CD4-positive, alpha-beta T cell (primary cell): ENCODE results near the gene ADAMTS17. TPM values are rescaled to one million over a fixed set of nuclear protein-coding genes. Genes with fewer than 3 reads are reported as not detected.

Experiments used
- ATAC-seq: fragments of 200-7000 bp; cut with Tn5 transposase; one replicate; pipeline ENCODE4 v1.10.0; 2022; ENCODE audit warnings: mild to moderate bottlenecking; ENCODE audit not compliant: poor library complexity
- CTCF ChIA-PET: fragments of 350-600 bp; sonication (Branson Sonifier 250); formaldehyde crosslinking; loops from one replicate; lab custom pipeline; 2021; ENCODE audit warnings: antibody characterized with exemption, inconsistent platforms; lab: Charles Lee
- POLR2A ChIA-PET: fragments of 350-600 bp; sonication (Branson Sonifier 250); formaldehyde crosslinking; loops from one replicate; lab custom pipeline; 2021; ENCODE audit warnings: antibody characterized with exemption, inconsistent platforms; lab: Charles Lee
- DNase-seq, 14 experiments: peaks; one replicate each; pipeline ENCODE4 v3.0.0-alpha.2; 2013 to 2020; ENCODE audit warnings: mixed read lengths in 2 of 14
- H3K27ac ChIP-seq, 2 donors: one replicate each; pipeline versions ENCODE4 v1.5.1 to v1.7.0; 2013; ENCODE audit warnings: low read length in 2 of 2, low read depth in 1 of 2, mild to moderate bottlenecking in 1 of 2
- H3K27me3 ChIP-seq, 2 experiments: 1 replicate in 1 of 2; 2 replicates in 1 of 2; pipeline versions ENCODE4 v1.6.1 to v1.7.0; 2013; ENCODE audit warnings: low read length in 2 of 2, control low read depth in 1 of 2, mild to moderate bottlenecking in 1 of 2, moderate library complexity in 1 of 2; ENCODE audit not compliant: insufficient read depth in 2 of 2, control insufficient read depth in 1 of 2
- H3K36me3 ChIP-seq: one replicate; pipeline ENCODE4 v1.6.1; 2013; ENCODE audit warnings: low read length, control low read depth; ENCODE audit not compliant: insufficient read depth
- H3K4me1 ChIP-seq: one replicate; pipeline ENCODE4 v1.6.1; 2013; ENCODE audit warnings: low read length, control low read depth; ENCODE audit not compliant: insufficient read depth
- H3K4me3 ChIP-seq: one replicate; pipeline ENCODE4 v1.5.1; 2013; ENCODE audit warnings: mild to moderate bottlenecking, low read length, moderate library complexity
- H3K9me3 ChIP-seq, 2 experiments: 1 replicate in 1 of 2; 2 replicates in 1 of 2; pipeline versions ENCODE4 v1.6.1 to v1.7.0; 2013; ENCODE audit warnings: low read length in 2 of 2, mild to moderate bottlenecking in 2 of 2, control low read depth in 1 of 2, moderate library complexity in 1 of 2; ENCODE audit not compliant: control insufficient read depth in 1 of 2, insufficient read depth in 1 of 2
- H3K27ac Mint-ChIP-seq: one replicate; pipeline ENCODE4 v1.8.0; 2020; ENCODE audit warnings: mixed read lengths
- H3K27me3 Mint-ChIP-seq: one replicate; pipeline ENCODE4 v1.8.0; 2021; ENCODE audit warnings: mixed read lengths
- H3K36me3 Mint-ChIP-seq: one replicate; pipeline ENCODE4 v1.8.0; 2021; ENCODE audit warnings: low read depth, mixed read lengths
- H3K4me1 Mint-ChIP-seq: one replicate; pipeline ENCODE4 v1.8.0; 2021; ENCODE audit warnings: low read depth, mixed read lengths
- H3K4me3 Mint-ChIP-seq: one replicate; pipeline ENCODE4 v1.8.0; 2020; ENCODE audit warnings: mild to moderate bottlenecking, mixed read lengths
- H3K9me3 Mint-ChIP-seq: one replicate; pipeline ENCODE4 v1.8.0; 2020; ENCODE audit warnings: mixed read lengths
- intact Hi-C, 2 experiments: fragments of 100-400 bp; cut with DNase I in 1 of 2; cut with micrococcal nuclease in 1 of 2; formaldehyde crosslinking; loops; one replicate each; pipeline versions ENCODE4 v1.15.1 to v1.9.0; 2023 to 2025; cut with DNase I, micrococcal nuclease
- total RNA-seq, 174 experiments: library from RNA in 2 of 174; stranded (reverse) in 2 of 174; gene quantifications; one replicate each; pipeline ENCODE4 v1.2.3 and lab custom pipeline; 2021 to 2026
- TF ChIP-seq, protein P1 (sequence below): fragments of 200-600 bp; IDR thresholded peaks from one replicate; pipeline ENCODE4 v1.8.0; 2022; ENCODE audit warnings: antibody characterized with exemption, mild to moderate bottlenecking

Gene ADAMTS17
- total RNA-seq, 2 experiments from 2014 or later = 9.9 to 13.2 TPM

DNA sequence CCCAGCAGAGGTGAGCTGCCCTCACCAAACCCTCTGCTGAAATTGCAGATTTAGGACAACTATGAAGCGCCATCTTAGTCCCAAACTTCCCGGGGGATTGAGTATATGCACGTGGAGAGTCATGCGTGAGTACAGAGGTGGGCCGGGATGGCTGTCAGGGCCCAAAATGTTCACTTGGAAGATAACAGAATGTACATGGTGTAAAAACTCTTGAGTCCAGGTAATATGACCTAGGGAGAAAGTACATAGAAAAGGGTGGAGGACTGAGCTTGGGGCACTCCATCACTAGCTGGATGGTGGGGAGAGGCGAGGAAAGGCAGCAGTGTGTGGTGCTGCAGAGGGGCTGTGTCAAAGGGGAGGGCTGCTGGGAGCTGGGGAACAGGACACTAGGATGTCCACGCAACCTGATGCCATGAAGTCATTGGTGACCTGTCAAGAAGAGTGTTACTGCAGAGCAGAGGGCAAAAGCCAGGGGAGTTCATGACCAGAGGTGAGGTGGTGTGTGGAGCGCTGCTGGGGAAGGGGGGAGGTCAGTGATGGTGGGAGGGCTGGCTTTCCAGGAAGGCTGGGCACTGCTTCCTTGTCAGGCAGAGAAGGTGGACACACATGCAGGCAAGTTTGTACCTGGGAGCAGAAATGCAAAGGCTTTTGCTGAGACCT, 372.4 kb downstream of the ADAMTS17 start:
- Histone ChIP-seq H3K36me3 (no peaks in the 10 kb centered on the region), H3K9me3 (no peaks in the 10 kb centered on the region), H3K27ac (no peak overlapping the region), H3K4me1 (no peaks in the 10 kb centered on the region), H3K4me3 (no peak overlapping the region), H3K27me3 (no peaks in the 10 kb centered on the region)
- ChIA-PET POLR2A (no interaction called here), CTCF (no interaction called here)
- TF ChIP-seq, protein P1, sequence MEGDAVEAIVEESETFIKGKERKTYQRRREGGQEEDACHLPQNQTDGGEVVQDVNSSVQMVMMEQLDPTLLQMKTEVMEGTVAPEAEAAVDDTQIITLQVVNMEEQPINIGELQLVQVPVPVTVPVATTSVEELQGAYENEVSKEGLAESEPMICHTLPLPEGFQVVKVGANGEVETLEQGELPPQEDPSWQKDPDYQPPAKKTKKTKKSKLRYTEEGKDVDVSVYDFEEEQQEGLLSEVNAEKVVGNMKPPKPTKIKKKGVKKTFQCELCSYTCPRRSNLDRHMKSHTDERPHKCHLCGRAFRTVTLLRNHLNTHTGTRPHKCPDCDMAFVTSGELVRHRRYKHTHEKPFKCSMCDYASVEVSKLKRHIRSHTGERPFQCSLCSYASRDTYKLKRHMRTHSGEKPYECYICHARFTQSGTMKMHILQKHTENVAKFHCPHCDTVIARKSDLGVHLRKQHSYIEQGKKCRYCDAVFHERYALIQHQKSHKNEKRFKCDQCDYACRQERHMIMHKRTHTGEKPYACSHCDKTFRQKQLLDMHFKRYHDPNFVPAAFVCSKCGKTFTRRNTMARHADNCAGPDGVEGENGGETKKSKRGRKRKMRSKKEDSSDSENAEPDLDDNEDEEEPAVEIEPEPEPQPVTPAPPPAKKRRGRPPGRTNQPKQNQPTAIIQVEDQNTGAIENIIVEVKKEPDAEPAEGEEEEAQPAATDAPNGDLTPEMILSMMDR = no peak
- Mint-ChIP-seq H3K9me3 (no peaks in the 10 kb centered on the region), H3K27ac (no peak overlapping the region), H3K4me3 (no peak overlapping the region), H3K36me3 (no peaks in the 10 kb centered on the region), H3K27me3 (no peaks in the 10 kb centered on the region), H3K4me1 (no peaks in the 10 kb centered on the region)
- intact Hi-C loops = no loop called here
- ATAC-seq = no peak
- peak in 1 of 14 experiments; percentile 16 for DNase-seq

DNA sequence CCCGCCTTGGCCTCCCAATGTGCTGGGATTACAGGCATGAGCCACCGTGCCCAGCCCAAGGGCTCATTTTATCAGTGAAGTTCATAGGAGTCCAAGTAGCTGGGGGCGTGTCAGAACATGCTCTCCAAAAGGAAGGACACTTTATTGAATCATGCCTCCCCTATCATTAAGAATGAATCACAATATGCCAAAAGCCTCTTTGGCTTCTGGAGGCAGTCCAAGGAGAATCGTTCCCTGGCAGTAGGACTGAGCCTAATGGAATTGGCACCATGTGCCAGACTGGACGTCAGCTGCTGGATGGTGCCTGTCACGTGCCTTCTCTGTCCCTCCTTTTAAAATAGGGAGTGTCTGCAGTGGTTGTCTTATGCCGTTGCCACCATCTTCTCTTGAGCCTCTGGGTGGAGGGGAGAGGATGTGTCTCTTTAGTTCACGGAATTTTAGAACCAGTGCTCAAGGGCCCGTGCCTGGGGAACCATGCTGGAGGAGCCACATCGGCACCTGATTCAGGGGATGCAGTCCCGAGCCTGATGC, 373.9 kb downstream of the ADAMTS17 start:
- no peak for ATAC-seq
- CTCF ChIA-PET = no interaction called here

DNA sequence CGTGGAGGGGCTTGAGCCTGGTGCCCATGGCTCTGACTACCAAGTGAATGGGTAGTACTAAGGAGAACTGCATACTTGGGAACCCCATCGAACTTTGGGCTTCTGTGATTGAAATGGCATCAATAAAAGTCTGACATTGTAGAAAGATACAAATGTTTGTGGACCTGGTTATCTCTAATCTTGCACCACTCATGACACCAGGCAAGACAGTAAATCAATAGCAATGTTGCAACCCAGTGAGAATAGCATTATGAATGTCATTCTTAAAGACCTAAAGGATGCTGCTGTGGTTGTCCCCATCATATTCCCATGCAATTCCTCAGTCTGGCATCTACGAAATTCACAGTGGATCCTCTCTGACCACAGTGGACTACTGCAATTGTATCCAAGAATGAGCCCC, 375.0 kb downstream of the ADAMTS17 start:
- no peaks in the 10 kb centered on the region for H3K4me1 ChIP-seq
- no peaks in the 10 kb centered on the region for H3K36me3 Mint-ChIP-seq
- H3K27ac Mint-ChIP-seq = no peak overlapping the region
- H3K4me3 Mint-ChIP-seq = no peak overlapping the region
- H3K9me3 Mint-ChIP-seq = no peaks in the 10 kb centered on the region
- H3K27ac ChIP-seq = no peak overlapping the region
- no peaks in the 10 kb centered on the region for H3K4me1 Mint-ChIP-seq
- CTCF ChIA-PET = no interaction called here
- no peaks in the 10 kb centered on the region for H3K27me3 ChIP-seq
- no peak for ATAC-seq
- no peak overlapping the region for H3K4me3 ChIP-seq
- TF ChIP-seq, protein P1 = no peak
- H3K27me3 Mint-ChIP-seq = no peaks in the 10 kb centered on the region
- H3K36me3 ChIP-seq = no peaks in the 10 kb centered on the region
- intact Hi-C loops = no loop called here
- no peak for DNase-seq
- POLR2A ChIA-PET = no interaction called here
- H3K9me3 ChIP-seq = no peaks in the 10 kb centered on the region

More for the DNA sequence above, 373.9 kb downstream of the ADAMTS17 start:
- H3K27ac ChIP-seq = no peak overlapping the region
- Mint-ChIP-seq H3K27ac (no peak overlapping the region), H3K27me3 (no peaks in the 10 kb centered on the region), H3K4me3 (no peak overlapping the region), H3K4me1 (no peaks in the 10 kb centered on the region), H3K9me3 (no peaks in the 10 kb centered on the region), H3K36me3 (no peaks in the 10 kb centered on the region)
- no peak for DNase-seq
- POLR2A ChIA-PET = no interaction called here
- intact Hi-C loops = no loop called here
- TF ChIP-seq, protein P1 = no peak
- H3K9me3 ChIP-seq = no peaks in the 10 kb centered on the region
- H3K4me1 ChIP-seq = no peaks in the 10 kb centered on the region
- no peak overlapping the region for H3K4me3 ChIP-seq
- no peaks in the 10 kb centered on the region for H3K36me3 ChIP-seq
- H3K27me3 ChIP-seq = no peaks in the 10 kb centered on the region
